Pulmonary artery endothelial cell (primary cell): ENCODE data around the gene LRRC49. TPM values are rescaled to one million over a fixed set of nuclear protein-coding genes. Genes with fewer than 3 reads are reported as not detected.
"Not testable (repeated sequence)": the region's sequence is repeated elsewhere in the genome, so short reads cannot be mapped to it uniquely, and the experiment has no call there.

Source experiments
- DNase-seq: peaks from one replicate; pipeline ENCODE4 v3.0.0-alpha.2; 2011; ENCODE audit warnings: low read depth, low spot score
- total RNA-seq: library from RNA; depleted of rRNA; stranded (reverse); fragments of >200 nt; gene quantifications from 2 replicates; pipeline ENCODE4 v1.2.3, GENCODE V29; 2014

The LRRC49 gene
- total RNA-seq, 1 donor from 2014 or later: 6.1 TPM

- DNase-seq: no peak
These were observed 30.9 kb downstream of the LRRC49 start for GRCh38 chr15:70923311-70924080.

GRCh38 chr15:70926914-70927313 is 34.3 kb downstream of the LRRC49 start:
- not testable (repeated sequence) for DNase-seq

GRCh38 chr15:70931821-70932220 is 39.2 kb downstream of the LRRC49 start:
- no peak for DNase-seq

- DNase-seq: no peak
These were observed 39.8 kb downstream of the LRRC49 start for GRCh38 chr15:70932397-70932796.

GRCh38 chr15:70933411-70933810 is 40.8 kb downstream of the LRRC49 start:
- no peak for DNase-seq

GRCh38 chr15:70935631-70936030 is 43.0 kb downstream of the LRRC49 start:
- DNase-seq: no peak

- DNase-seq: no peak
These were observed 43.7 kb downstream of the LRRC49 start for GRCh38 chr15:70936326-70936725.

- not testable (repeated sequence) for DNase-seq
These were observed 50.7 kb downstream of the LRRC49 start for GRCh38 chr15:70943285-70943684.

- no peak for DNase-seq
These were observed 55.0 kb downstream of the LRRC49 start for GRCh38 chr15:70947351-70948335.

- no peak for DNase-seq
These were observed 58.3 kb downstream of the LRRC49 start for GRCh38 chr15:70950953-70951352.

GRCh38 chr15:70954171-70954570 is 61.5 kb downstream of the LRRC49 start:
- DNase-seq: no peak

GRCh38 chr15:70954733-70955132 is 62.1 kb downstream of the LRRC49 start:
- no peak for DNase-seq

- DNase-seq: no peak
These were observed 62.5 kb downstream of the LRRC49 start for GRCh38 chr15:70955151-70955550.

GRCh38 chr15:70956201-70956995 is 63.8 kb downstream of the LRRC49 start:
- no peak for DNase-seq

- DNase-seq: no peak
These were observed 69.5 kb downstream of the LRRC49 start for GRCh38 chr15:70962084-70962483.

GRCh38 chr15:70963199-70963598 is 70.6 kb downstream of the LRRC49 start:
- DNase-seq: no peak

- no peak for DNase-seq
These were observed 71.4 kb downstream of the LRRC49 start for GRCh38 chr15:70964058-70964457.

- no peak for DNase-seq
These were observed 72.1 kb downstream of the LRRC49 start for GRCh38 chr15:70964686-70965085.

GRCh38 chr15:70967646-70968045 is 75.0 kb downstream of the LRRC49 start:
- no peak for DNase-seq

- peak; percentile 13 for DNase-seq
These were observed 81.6 kb downstream of the LRRC49 start for GRCh38 chr15:70974004-70974832.

- no peak for DNase-seq
These were observed 84.2 kb downstream of the LRRC49 start for GRCh38 chr15:70976851-70977250.
